GM21390 (cell line): ENCODE results near the gene LRP1.

Experiments used
- ATAC-seq: cut with Tn5 transposase; IDR thresholded peaks from one replicate; pipeline ENCODE4 v1.9.1; 2021; ENCODE audit not compliant: unreplicated experiment

LRP1 gene

GRCh38 chr12:57093415-57094207, 34.7 kb upstream of the LRP1 start:
- ATAC-seq: no peak

GRCh38 chr12:57094208-57095160, 33.8 kb upstream of the LRP1 start:
- no peak for ATAC-seq

GRCh38 chr12:57095440-57095839, 32.8 kb upstream of the LRP1 start:
- ATAC-seq: no peak

- ATAC-seq: no peak
Observed at GRCh38 chr12:57096099-57096572, 32.1 kb upstream of the LRP1 start.

GRCh38 chr12:57096748-57097553, 31.3 kb upstream of the LRP1 start:
- ATAC-seq: no peak

GRCh38 chr12:57097554-57097835, 30.8 kb upstream of the LRP1 start:
- no peak for ATAC-seq

GRCh38 chr12:57098546-57098945, 29.7 kb upstream of the LRP1 start:
- no peak for ATAC-seq

GRCh38 chr12:57099047-57099714, 29.1 kb upstream of the LRP1 start:
- no peak for ATAC-seq

- no peak for ATAC-seq
Observed at GRCh38 chr12:57099766-57100165, 28.5 kb upstream of the LRP1 start.

- ATAC-seq: no peak
Observed at GRCh38 chr12:57101892-57102695, 26.2 kb upstream of the LRP1 start.

- no peak for ATAC-seq
Observed at GRCh38 chr12:57103856-57104255, 24.4 kb upstream of the LRP1 start.

GRCh38 chr12:57104292-57104910, 23.9 kb upstream of the LRP1 start:
- ATAC-seq: no peak

- no peak for ATAC-seq
Observed at GRCh38 chr12:57105011-57105753, 23.1 kb upstream of the LRP1 start.

- ATAC-seq: no peak
Observed at GRCh38 chr12:57106021-57106708, 22.1 kb upstream of the LRP1 start.

GRCh38 chr12:57107456-57108155, 20.7 kb upstream of the LRP1 start:
- no peak for ATAC-seq

- ATAC-seq: no peak
Observed at GRCh38 chr12:57109207-57110103, 18.8 kb upstream of the LRP1 start.
